ENCODE results near the gene CKM.

CKM gene

GRCh38 chr19:45280471-45280961 is 42.2 kb downstream of the CKM start:
- TF ChIP-seq ZFX (IDR thresholded peaks at IDR 0.05) (no peak), CTCF (conservative IDR thresholded peaks at IDR 0.05) (no peak)

GRCh38 chr19:45279587-45280192 is 43.0 kb downstream of the CKM start:
- TF ChIP-seq ZFX (IDR thresholded peaks at IDR 0.05): no peak
- no peak for TF ChIP-seq CTCF (conservative IDR thresholded peaks at IDR 0.05)
- no peak overlapping the region for H3K27ac ChIP-seq

More at GRCh38 chr19:45280471-45280961, 42.2 kb downstream of the CKM start:
- no peak overlapping the region for H3K27ac ChIP-seq

- H3K27ac ChIP-seq: no peak overlapping the region
- TF ChIP-seq ZFX (IDR thresholded peaks at IDR 0.05): no peak
- no peak for TF ChIP-seq CTCF (conservative IDR thresholded peaks at IDR 0.05)
Measured at GRCh38 chr19:45278087-45278486, 44.6 kb downstream of the CKM start.

- H3K27ac ChIP-seq: no peak overlapping the region
- TF ChIP-seq ZFX (IDR thresholded peaks at IDR 0.05) (no peak), CTCF (conservative IDR thresholded peaks at IDR 0.05) (no peak)
Measured at GRCh38 chr19:45276284-45276687, 46.4 kb downstream of the CKM start.

- no peak overlapping the region for H3K27ac ChIP-seq
- TF ChIP-seq CTCF (conservative IDR thresholded peaks at IDR 0.05): no peak
- TF ChIP-seq ZFX (IDR thresholded peaks at IDR 0.05): no peak
Measured at GRCh38 chr19:45275370-45275971, 47.2 kb downstream of the CKM start.

- TF ChIP-seq CTCF (conservative IDR thresholded peaks at IDR 0.05): no peak
- no peak overlapping the region for H3K27ac ChIP-seq
Measured at GRCh38 chr19:45273521-45273855, 49.2 kb downstream of the CKM start.

GRCh38 chr19:45271735-45272108 is 51.0 kb downstream of the CKM start:
- no peak overlapping the region for H3K27ac ChIP-seq
- no peak for TF ChIP-seq CTCF (conservative IDR thresholded peaks at IDR 0.05)

All from C4-2B (cell line).